HG02642 (cell line): Measurements from ENCODE around the gene ELOVL6.
"Not testable (repeated sequence)": the region's sequence is repeated elsewhere in the genome, so short reads cannot be mapped to it uniquely, and the experiment has no call there.

Experiments
- ATAC-seq: cut with Tn5 transposase; IDR thresholded peaks from one replicate; pipeline ENCODE4 v1.9.1; 2021; ENCODE audit warnings: mild to moderate bottlenecking; ENCODE audit not compliant: unreplicated experiment, poor library complexity

ELOVL6 gene

GRCh38 chr4:110198435-110199416 lies at the start of gene ELOVL6:
Gene ELOVL6 (minus strand): TSS chr4:110198615. CDS start chr4:110198335, 280 bp downstream.
- ATAC-seq = peak; percentile 11

- no peak for ATAC-seq
Measured at GRCh38 chr4:110248100-110248499, 49.7 kb upstream of the ELOVL6 start.

- ATAC-seq = no peak
Measured at GRCh38 chr4:110247591-110247990, 49.2 kb upstream of the ELOVL6 start.

GRCh38 chr4:110245577-110245976 lies 47.2 kb upstream of the ELOVL6 start:
- ATAC-seq = no peak

GRCh38 chr4:110236324-110236723 lies 37.9 kb upstream of the ELOVL6 start:
- ATAC-seq = no peak

GRCh38 chr4:110233581-110233980 lies 35.2 kb upstream of the ELOVL6 start:
- ATAC-seq = not testable (repeated sequence)

GRCh38 chr4:110231869-110232268 lies 33.5 kb upstream of the ELOVL6 start:
- ATAC-seq = no peak

GRCh38 chr4:110229266-110229665 lies 30.9 kb upstream of the ELOVL6 start:
- ATAC-seq = no peak

- no peak for ATAC-seq
Measured at GRCh38 chr4:110224812-110225211, 26.4 kb upstream of the ELOVL6 start.

- no peak for ATAC-seq
Measured at GRCh38 chr4:110224142-110224541, 25.7 kb upstream of the ELOVL6 start.

- ATAC-seq = not testable (repeated sequence)
Measured at GRCh38 chr4:110218935-110219334, 20.5 kb upstream of the ELOVL6 start.

- ATAC-seq = not testable (repeated sequence)
Measured at GRCh38 chr4:110217181-110217580, 18.8 kb upstream of the ELOVL6 start.

GRCh38 chr4:110216129-110216528 lies 17.7 kb upstream of the ELOVL6 start:
- no peak for ATAC-seq

GRCh38 chr4:110211770-110212061 lies 13.3 kb upstream of the ELOVL6 start:
- ATAC-seq = no peak

- ATAC-seq = peak; percentile 71
Measured at GRCh38 chr4:110211007-110211769, 12.8 kb upstream of the ELOVL6 start.

- ATAC-seq = no peak
Measured at GRCh38 chr4:110208419-110208818, 10.0 kb upstream of the ELOVL6 start.

- no peak for ATAC-seq
Measured at GRCh38 chr4:110207233-110207632, 8.8 kb upstream of the ELOVL6 start.

- no peak for ATAC-seq
Measured at GRCh38 chr4:110202024-110202423, 3.6 kb upstream of the ELOVL6 start.

- no peak for ATAC-seq
Measured at GRCh38 chr4:110201502-110201901, 3.1 kb upstream of the ELOVL6 start.

GRCh38 chr4:110200689-110201088 lies 2.3 kb upstream of the ELOVL6 start:
- no peak for ATAC-seq

- ATAC-seq = no peak
Measured at GRCh38 chr4:110198049-110198434, 373 bp downstream of the ELOVL6 start.
